ENCODE data around the gene REP15. TPM values are rescaled to one million over a fixed set of nuclear protein-coding genes. Genes with fewer than 3 reads are reported as not detected.

The REP15 gene
- total and polyA plus RNA-seq, 2 experiments from 2014 or later, result 0.57 TPM; not detected in 1

GRCh38 chr12:27709932-27710591 lies 13.8 kb downstream of the REP15 start:
- Histone ChIP-seq H3K27ac (peak overlapping the region; percentile 89), H3K4me3 (peak overlapping the region; percentile 68)
- peak; percentile 6 to 68 for DNase-seq (ENCODE audit: low read depth in 1 of 2, low spot score in 1 of 2)

DNA sequence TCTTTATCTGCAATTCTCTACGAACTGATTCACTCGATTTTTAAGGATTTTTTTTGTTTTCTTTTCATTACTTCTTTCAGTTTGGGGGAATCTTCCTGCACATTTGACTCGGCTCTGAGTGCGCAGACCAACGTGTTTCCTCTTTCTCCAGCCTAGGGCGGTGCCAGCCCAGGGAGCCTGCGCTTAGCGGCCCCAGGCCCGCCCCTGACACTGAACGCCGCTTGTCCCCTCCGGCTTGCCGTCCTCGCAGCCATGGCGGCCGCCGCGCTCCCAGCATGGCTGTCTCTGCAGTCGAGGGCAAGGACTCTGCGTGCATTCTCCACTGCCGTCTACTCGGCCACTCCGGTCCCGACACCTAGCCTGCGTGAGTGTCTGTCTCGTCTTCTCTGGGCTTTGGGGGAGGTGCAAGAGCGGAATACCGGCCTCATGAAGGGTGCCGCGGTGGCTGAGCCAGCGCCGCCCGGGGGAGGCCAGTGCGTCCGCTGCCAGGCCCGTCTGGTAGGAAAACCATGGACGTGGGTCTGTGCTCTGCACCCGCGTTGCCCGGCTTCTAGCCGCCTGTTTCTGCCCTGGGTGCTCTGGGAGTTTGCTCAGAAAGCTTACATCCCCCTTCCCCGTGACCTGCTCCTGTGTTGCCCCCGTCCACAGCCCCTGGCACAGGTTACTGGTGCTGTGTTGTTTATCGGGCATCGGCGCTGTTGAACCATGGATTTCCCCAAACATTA lies 14.5 kb downstream of the REP15 start, which contains the start of gene MRPS35:
Gene MRPS35, plus strand, starts transcription at position 241 of the 725 bp plus-strand sequence. Its CDS starts 12 bp downstream, at position 253.
- no peaks in the 10 kb centered on the region for H3K27me3 ChIP-seq
- H3K27ac ChIP-seq, result peak within 1 kb of the TSS; percentile 89
- TF ChIP-seq CTCF (IDR thresholded peaks at IDR 0.05; ENCODE audit: low read depth, low read length), result no peak
- H3K4me3 ChIP-seq, result peak within 1 kb of the TSS; percentile 68
- H3K4me1 ChIP-seq (ENCODE audit: low read depth), result no peaks in the 10 kb centered on the region
- peak; percentile 92 to 96 for DNase-seq (ENCODE audit: low read depth in 1 of 2, low spot score in 1 of 2)
- H3K9me3 ChIP-seq (ENCODE audit: low read depth), result no peaks in the 10 kb centered on the region
- peaks cover 5% of the 10 kb centered on the region for H3K36me3 ChIP-seq

More at GRCh38 chr12:27709932-27710591, 13.8 kb downstream of the REP15 start:
- Histone ChIP-seq H3K4me1 (ENCODE audit: low read depth) (no peaks in the 10 kb centered on the region), H3K27me3 (no peaks in the 10 kb centered on the region), H3K9me3 (ENCODE audit: low read depth) (no peaks in the 10 kb centered on the region), H3K36me3 (no peaks in the 10 kb centered on the region)
- TF ChIP-seq CTCF (IDR thresholded peaks at IDR 0.05; ENCODE audit: low read depth, low read length), result no peak

DNA sequence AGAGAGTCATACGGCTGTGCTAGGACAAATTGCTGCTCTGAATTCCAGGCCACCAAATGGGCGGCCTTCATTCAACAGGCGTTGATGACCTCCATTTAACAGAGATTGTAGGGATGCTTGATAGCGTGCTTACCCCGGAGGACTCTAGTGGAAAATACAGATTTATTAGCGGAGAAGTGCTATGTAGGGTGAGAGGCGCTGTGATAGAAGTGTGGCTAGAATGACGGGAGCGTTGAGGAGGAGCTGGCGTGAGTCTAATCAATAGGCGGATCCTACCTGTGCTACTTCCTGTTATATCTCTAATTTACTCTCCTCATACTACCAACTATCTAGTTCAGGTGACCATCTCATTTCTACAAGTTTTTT lies 15.1 kb downstream of the REP15 start:
- DNase-seq (ENCODE audit: low read depth in 1 of 2, low spot score in 1 of 2), result peak in 1 of 2 donors; percentile 5
- peaks cover 10% of the 10 kb centered on the region for H3K36me3 ChIP-seq
- H3K9me3 ChIP-seq (ENCODE audit: low read depth), result no peaks in the 10 kb centered on the region
- peak overlapping the region; percentile 89 for H3K27ac ChIP-seq
- no peaks in the 10 kb centered on the region for H3K27me3 ChIP-seq
- peak overlapping the region; percentile 68 for H3K4me3 ChIP-seq
- H3K4me1 ChIP-seq (ENCODE audit: low read depth), result no peaks in the 10 kb centered on the region
- no peak for TF ChIP-seq CTCF (IDR thresholded peaks at IDR 0.05; ENCODE audit: low read depth, low read length)

- H3K4me1 ChIP-seq (ENCODE audit: low read depth), result no peaks in the 10 kb centered on the region
- peaks cover 15% of the 10 kb centered on the region for H3K36me3 ChIP-seq
- no peak for TF ChIP-seq CTCF (IDR thresholded peaks at IDR 0.05; ENCODE audit: low read depth, low read length)
- H3K27ac ChIP-seq, result no peak overlapping the region
- no peaks in the 10 kb centered on the region for H3K27me3 ChIP-seq
- H3K4me3 ChIP-seq, result peak overlapping the region; percentile 68
- DNase-seq (ENCODE audit: low read depth in 1 of 2, low spot score in 1 of 2), result no peak
- H3K9me3 ChIP-seq (ENCODE audit: low read depth), result no peaks in the 10 kb centered on the region
Observed at GRCh38 chr12:27711967-27712366, 15.7 kb downstream of the REP15 start.

GRCh38 chr12:27723212-27723611 lies 27.0 kb downstream of the REP15 start:
- no peak overlapping the region for H3K4me3 ChIP-seq
- no peak overlapping the region for H3K27ac ChIP-seq
- DNase-seq (ENCODE audit: low read depth in 1 of 2, low spot score in 1 of 2), result no peak
- peaks cover 42% of the 10 kb centered on the region for H3K36me3 ChIP-seq
- no peaks in the 10 kb centered on the region for H3K9me3 ChIP-seq (ENCODE audit: low read depth)
- no peak for TF ChIP-seq CTCF (IDR thresholded peaks at IDR 0.05; ENCODE audit: low read depth, low read length)
- H3K4me1 ChIP-seq (ENCODE audit: low read depth), result no peaks in the 10 kb centered on the region
- no peaks in the 10 kb centered on the region for H3K27me3 ChIP-seq

Measured in cardiac muscle cell (in vitro differentiated cells and primary cell).